ENCODE results near the gene CPEB4. TPM values are rescaled to one million over a fixed set of nuclear protein-coding genes. Genes with fewer than 3 reads are reported as not detected.

The CPEB4 gene
- total and polyA plus RNA-seq, 9 of the 15 experiments (the other 6 are each of a cell fraction or from before 2014, with no cell fraction given), result 7.4 to 21.3 (median 12.4) TPM

DNA sequence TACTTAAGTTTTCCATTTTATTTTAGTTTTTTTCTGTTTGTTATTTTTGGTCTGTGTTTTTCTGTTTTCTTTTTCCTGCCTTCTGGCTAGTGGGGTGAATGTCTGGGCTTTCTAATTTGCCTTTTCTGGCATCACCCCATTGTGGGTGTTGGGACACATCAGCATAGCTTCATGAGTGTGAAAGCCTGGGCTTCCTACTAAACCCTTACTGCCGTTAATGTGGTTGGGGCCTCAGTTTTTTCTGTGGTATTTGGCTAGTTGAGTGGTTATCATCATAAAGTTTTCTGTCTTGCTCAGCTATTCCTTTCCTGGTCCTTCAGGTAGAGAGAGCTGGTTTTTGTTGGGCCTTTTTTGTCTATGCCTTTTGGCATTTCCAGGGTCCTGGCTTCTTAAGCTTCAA is 122.2 kb downstream of the CPEB4 start (continued):
- TF ChIP-seq, protein P1, sequence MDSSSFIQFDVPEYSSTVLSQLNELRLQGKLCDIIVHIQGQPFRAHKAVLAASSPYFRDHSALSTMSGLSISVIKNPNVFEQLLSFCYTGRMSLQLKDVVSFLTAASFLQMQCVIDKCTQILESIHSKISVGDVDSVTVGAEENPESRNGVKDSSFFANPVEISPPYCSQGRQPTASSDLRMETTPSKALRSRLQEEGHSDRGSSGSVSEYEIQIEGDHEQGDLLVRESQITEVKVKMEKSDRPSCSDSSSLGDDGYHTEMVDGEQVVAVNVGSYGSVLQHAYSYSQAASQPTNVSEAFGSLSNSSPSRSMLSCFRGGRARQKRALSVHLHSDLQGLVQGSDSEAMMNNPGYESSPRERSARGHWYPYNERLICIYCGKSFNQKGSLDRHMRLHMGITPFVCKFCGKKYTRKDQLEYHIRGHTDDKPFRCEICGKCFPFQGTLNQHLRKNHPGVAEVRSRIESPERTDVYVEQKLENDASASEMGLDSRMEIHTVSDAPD (CRISPR knock-in tag; IDR thresholded peaks at IDR 0.05), result no peak

DNA sequence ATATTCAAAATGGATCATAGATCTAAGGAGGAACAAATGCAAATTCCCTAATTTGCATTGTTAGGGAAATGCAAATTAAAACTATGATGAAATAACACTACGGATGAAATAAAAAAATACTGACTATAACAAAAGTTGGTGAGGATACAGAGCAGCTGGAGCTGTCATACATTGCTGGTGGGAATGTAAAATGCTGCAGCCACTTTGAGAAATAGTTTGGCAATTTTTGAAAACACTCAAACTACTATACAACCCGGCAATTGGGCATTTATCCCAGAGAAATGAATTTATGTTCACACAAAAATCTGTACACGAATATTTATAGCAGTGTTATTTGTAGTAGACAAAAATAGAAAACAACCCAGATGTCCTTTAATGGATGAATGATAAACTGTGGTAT is 123.3 kb downstream of the CPEB4 start:
- no peak for FAIRE-seq
- TF ChIP-seq, protein P2, sequence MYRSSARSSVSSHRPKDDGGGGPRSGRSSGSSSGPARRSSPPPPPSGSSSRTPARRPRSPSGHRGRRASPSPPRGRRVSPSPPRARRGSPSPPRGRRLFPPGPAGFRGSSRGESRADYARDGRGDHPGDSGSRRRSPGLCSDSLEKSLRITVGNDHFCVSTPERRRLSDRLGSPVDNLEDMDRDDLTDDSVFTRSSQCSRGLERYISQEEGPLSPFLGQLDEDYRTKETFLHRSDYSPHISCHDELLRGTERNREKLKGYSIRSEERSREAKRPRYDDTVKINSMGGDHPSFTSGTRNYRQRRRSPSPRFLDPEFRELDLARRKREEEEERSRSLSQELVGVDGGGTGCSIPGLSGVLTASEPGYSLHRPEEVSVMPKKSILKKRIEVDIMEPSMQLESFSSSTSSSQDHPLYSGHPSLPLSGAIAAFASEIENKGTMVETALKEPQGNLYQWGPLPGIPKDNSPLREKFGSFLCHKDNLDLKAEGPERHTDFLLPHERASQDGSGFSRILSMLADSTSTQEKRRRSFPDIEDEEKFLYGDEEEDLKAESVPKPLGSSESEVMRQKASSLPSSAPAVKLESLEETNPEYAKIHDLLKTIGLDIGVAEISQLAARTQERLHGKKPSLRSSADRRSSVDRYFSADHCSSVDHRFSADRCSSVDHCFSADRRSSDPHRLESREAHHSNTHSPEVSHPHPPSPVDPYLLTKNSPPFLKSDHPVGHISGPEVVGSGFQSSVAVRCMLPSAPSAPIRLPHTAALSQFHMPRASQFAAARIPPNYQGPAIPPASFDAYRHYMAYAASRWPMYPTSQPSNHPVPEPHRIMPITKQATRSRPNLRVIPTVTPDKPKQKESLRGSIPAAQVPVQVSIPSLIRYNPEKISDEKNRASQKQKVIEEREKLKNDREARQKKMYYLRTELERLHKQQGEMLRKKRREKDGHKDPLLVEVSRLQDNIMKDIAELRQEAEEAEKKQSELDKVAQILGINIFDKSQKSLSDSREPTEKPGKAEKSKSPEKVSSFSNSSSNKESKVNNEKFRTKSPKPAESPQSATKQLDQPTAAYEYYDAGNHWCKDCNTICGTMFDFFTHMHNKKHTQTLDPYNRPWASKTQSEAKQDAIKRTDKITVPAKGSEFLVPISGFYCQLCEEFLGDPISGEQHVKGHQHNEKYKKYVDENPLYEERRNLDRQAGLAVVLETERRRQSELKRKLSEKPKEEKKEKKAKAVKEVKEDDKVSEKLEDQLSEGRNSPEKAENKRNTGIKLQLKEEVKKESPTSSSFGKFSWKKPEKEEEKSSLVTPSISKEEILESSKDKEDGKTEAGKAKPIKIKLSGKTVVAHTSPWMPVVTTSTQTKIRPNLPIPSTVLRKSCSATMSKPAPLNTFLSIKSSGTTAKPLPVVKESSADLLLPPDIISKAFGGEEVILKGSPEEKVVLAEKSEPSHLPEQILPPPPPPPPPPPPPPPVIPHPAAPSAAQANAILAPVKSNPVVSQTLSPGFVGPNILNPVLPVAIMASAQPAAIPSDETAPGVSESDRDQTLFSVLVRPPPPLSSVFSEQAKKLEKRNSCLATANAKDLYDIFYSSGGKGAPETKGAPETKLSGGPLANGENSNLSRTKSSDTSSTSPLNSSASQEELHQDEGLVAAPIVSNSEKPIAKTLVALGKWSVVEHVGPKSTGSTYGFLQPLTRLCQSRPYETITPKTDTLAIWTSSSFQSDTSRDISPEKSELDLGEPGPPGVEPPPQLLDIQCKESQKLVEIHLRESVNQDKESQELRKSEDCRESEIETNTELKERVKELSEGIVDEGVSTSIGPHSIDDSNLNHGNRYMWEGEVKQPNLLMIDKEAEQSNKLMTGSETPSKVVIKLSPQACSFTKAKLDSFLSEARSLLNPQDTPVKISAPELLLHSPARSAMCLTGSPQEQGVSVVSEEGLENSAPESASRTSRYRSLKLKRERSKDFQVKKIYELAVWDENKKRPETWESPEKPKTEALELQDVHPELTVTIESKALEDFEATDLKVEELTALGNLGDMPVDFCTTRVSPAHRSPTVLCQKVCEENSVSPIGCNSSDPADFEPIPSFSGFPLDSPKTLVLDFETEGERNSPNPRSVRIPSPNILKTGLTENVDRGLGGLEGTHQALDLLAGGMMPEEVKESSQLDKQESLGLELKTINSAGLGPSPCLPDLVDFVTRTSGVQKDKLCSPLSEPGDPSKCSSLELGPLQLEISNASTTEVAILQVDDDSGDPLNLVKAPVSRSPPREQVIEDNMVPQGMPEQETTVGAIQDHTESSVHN (IDR thresholded peaks at IDR 0.05; ENCODE audit: borderline replicate concordance in 1 of 2, low read depth in 1 of 2), result no peak
- TF ChIP-seq ZNF561 (CRISPR knock-in tag; conservative IDR thresholded peaks at IDR 0.05), result no peak
- TF ChIP-seq BRCA1 (IDR thresholded peaks at IDR 0.05), result no peak
- TF ChIP-seq BRCA1 (CRISPR knock-in tag; IDR thresholded peaks at IDR 0.05), result no peak
- TF ChIP-seq HMG20B (CRISPR knock-in tag; IDR thresholded peaks at IDR 0.05), result no peak
- no peak for TF ChIP-seq CBFB (CRISPR knock-in tag; IDR thresholded peaks at IDR 0.05)
- TF ChIP-seq ZBTB7A (IDR thresholded peaks at IDR 0.05; ENCODE audit: borderline replicate concordance, control insufficient read depth, low read depth, low read length), result no peak
- no peak for TF ChIP-seq CHCHD3 (CRISPR knock-in tag; IDR thresholded peaks at IDR 0.05)
- no peak for TF ChIP-seq RBM22 (IDR thresholded peaks at IDR 0.05; ENCODE audit: low read depth, low read length, poor library complexity, severe bottlenecking)
- no peak for TF ChIP-seq ZNF212 (CRISPR knock-in tag; IDR thresholded peaks at IDR 0.05)
- no peak for TF ChIP-seq ZNF354B (CRISPR knock-in tag; IDR thresholded peaks at IDR 0.05)
- no peak for TF ChIP-seq NCOA2 (IDR thresholded peaks at IDR 0.05; ENCODE audit: partially characterized antibody in 2 of 2)

More for the DNA sequence above, 123.3 kb downstream of the CPEB4 start:
- H3K9me1 ChIP-seq (ENCODE audit: control insufficient read depth, insufficient read depth, low read length), result no peaks in the 10 kb centered on the region
- ATAC-seq, result no peak
- no peaks in the 10 kb centered on the region for H3K9me3 ChIP-seq (replicated peaks; ENCODE audit: control insufficient read depth, insufficient read depth, low read depth, low read length)
- WGBS (ENCODE audit: insufficient coverage, low coverage, missing lambda C conversion rate), result 0% methylated on average over 3 of the region's 3 CpGs
- POLR2A ChIA-PET, result no interaction called here
- H3K4me3 ChIP-seq, result no peak overlapping the region
- intact Hi-C loops (cut with micrococcal nuclease) (no loop called here), in situ Hi-C loops (cut with MboI) (loop anchor here (10.0 kb wide), 1 partner anchor 1433 kb away; the partner anchor contains the start of gene DRD1)
- H4K20me1 ChIP-seq (replicated peaks; ENCODE audit: control insufficient read depth, insufficient read depth, low read length), result no peaks in the 10 kb centered on the region
- no TSS peak for BruUV-seq (replicated peaks)
- H3K27me3 ChIP-seq (ENCODE audit: control insufficient read depth in 2 of 2, insufficient read depth in 2 of 2, low read length in 2 of 2), result no peaks in the 10 kb centered on the region
- no peak overlapping the region for H3K27ac ChIP-seq (ENCODE audit: extremely low read depth, low read depth, low read length)
- no peak overlapping the region for H2AFZ ChIP-seq (ENCODE audit: low read depth, low read length)
- CTCF ChIA-PET (ENCODE audit: low intra/inter-chr PET ratio), result no interaction called here
- H3K4me2 ChIP-seq (ENCODE audit: insufficient read depth, low read length), result no peak overlapping the region
- no peak for DNase-seq (ENCODE audit: extremely low read depth in 1 of 4, low spot score in 3 of 4)
- no peaks in the 10 kb centered on the region for H3K79me2 ChIP-seq (ENCODE audit: control insufficient read depth, insufficient read depth, low read length)
- H3K36me3 ChIP-seq (ENCODE audit: control insufficient read depth, insufficient read depth, low read length), result no peaks in the 10 kb centered on the region
- no peak overlapping the region for H3K9ac ChIP-seq (ENCODE audit: insufficient read depth in 1 of 2, low read depth in 2 of 2, low read length in 2 of 2)
- H3K4me1 ChIP-seq (replicated peaks in 1 of 2; ENCODE audit: control insufficient read depth in 2 of 2, insufficient read depth in 2 of 2, low read length in 2 of 2), result no peaks in the 10 kb centered on the region
